HepG2 (cell line): ENCODE results near the gene PALMD. TPM values are rescaled to one million over a fixed set of nuclear protein-coding genes. Genes with fewer than 3 reads are reported as not detected.

ENCODE experiments used
- ATAC-seq: fragments of 200-7000 bp; cut with Tn5 transposase; 3 replicates; pipeline ENCODE4 v1.9.1; 2020; ENCODE audit warnings: mild to moderate bottlenecking, moderate library complexity
- BruUV-seq: library from RNA; stranded (reverse); fragments of 400-500 nt; replicated peaks from 2 replicates; lab custom pipeline; 2021; lab: Mats Ljungman, UMichigan
- CTCF ChIA-PET: fragments of 300-600 bp; formaldehyde crosslinking; extraction: SDS; loops from one replicate; lab custom pipeline; 2021; ENCODE audit warnings: low total read pairs, inconsistent platforms, low intra/inter-chr PET ratio; lab: Yijun Ruan, JAX
- POLR2A ChIA-PET: fragments of 350-600 bp; sonication (Branson Sonifier 250); formaldehyde crosslinking; loops from one replicate; lab custom pipeline; 2020; ENCODE audit warnings: antibody characterized with exemption, inconsistent platforms; lab: Yijun Ruan, JAX
- DNase-seq: peaks from one replicate; pipeline ENCODE4 v3.0.0-alpha.2; 2015; ENCODE audit warnings: low spot score
- FAIRE-seq: peaks from 3 replicates; lab custom pipeline; 2011; peaks lifted over from hg19 to GRCh38; lab: Jason Lieb, UNC
- H2AFZ ChIP-seq: one replicate; pipeline ENCODE4 v1.6.1; 2011; ENCODE audit warnings: low read length, inconsistent platforms
- H3K27ac ChIP-seq: fragments of 300-600 bp; 3 replicates; pipeline ENCODE4 v1.8.0; 2011; ENCODE audit warnings: mixed run types, mild to moderate bottlenecking, mixed read lengths, low read length, inconsistent platforms; ENCODE audit not compliant: insufficient read depth; ENCODE audit errors: extremely low read length
- H3K27me3 ChIP-seq, 2 experiments: fragments of 200-600 bp in 1 of 2; 2 replicates in 1 of 2; 3 replicates in 1 of 2; pipeline versions ENCODE4 v1.6.0 to v1.8.0; 2011; ENCODE audit warnings: low read length in 2 of 2, mild to moderate bottlenecking in 2 of 2, moderate library complexity in 2 of 2, inconsistent platforms in 1 of 2; ENCODE audit not compliant: insufficient read depth in 2 of 2, control insufficient read depth in 1 of 2
- H3K36me3 ChIP-seq, 2 experiments: fragments of 200-600 bp in 1 of 2; replicated peaks in 1 of 2; 2 replicates in 1 of 2; 3 replicates in 1 of 2; pipeline versions ENCODE4 v1.5.1 to v1.8.0; 2011; ENCODE audit warnings: low read length in 2 of 2, inconsistent platforms in 1 of 2; ENCODE audit not compliant: insufficient read depth in 2 of 2, control insufficient read depth in 1 of 2
- H3K4me1 ChIP-seq: 2 replicates; pipeline ENCODE4 v1.5.1; 2012; ENCODE audit warnings: low read length, inconsistent platforms; ENCODE audit not compliant: insufficient read depth
- H3K4me2 ChIP-seq: 2 replicates; pipeline ENCODE4 v1.6.0; 2011; ENCODE audit warnings: low read depth, low read length, inconsistent platforms
- H3K4me3 ChIP-seq, 3 experiments: fragments of 200-600 bp in 1 of 3; sonication (generic), shearing (Covaris generic) in 1 of 3; replicated peaks in 1 of 3; 2 replicates each; pipeline ENCODE4 v1.5.1; 2011 to 2016; ENCODE audit warnings: low read length in 3 of 3, inconsistent platforms in 2 of 3, low read depth in 2 of 3, mild to moderate bottlenecking in 2 of 3, control low read depth in 1 of 3, mixed read lengths in 1 of 3; ENCODE audit not compliant: insufficient read depth in 1 of 3
- H3K79me2 ChIP-seq: one replicate; pipeline ENCODE4 v1.6.1; 2011; ENCODE audit warnings: low read length, inconsistent platforms; ENCODE audit not compliant: insufficient read depth
- H3K9ac ChIP-seq: 2 replicates; pipeline ENCODE4 v1.6.0; 2011; ENCODE audit warnings: mild to moderate bottlenecking, low read depth, low read length, inconsistent platforms; ENCODE audit not compliant: insufficient read depth
- H3K9me3 ChIP-seq: 2 replicates; pipeline ENCODE4 v1.5.1; 2012; ENCODE audit warnings: mild to moderate bottlenecking, low read length
- H4K20me1 ChIP-seq: 2 replicates; pipeline ENCODE4 v1.6.0; 2011; ENCODE audit warnings: inconsistent platforms, mild to moderate bottlenecking, low read length, moderate library complexity; ENCODE audit not compliant: insufficient read depth
- ARNTL ChIP-seq: sonication (generic); formaldehyde crosslinking; IDR thresholded peaks from 2 replicates; pipeline ENCODE4 v1.4.0; 2020; ENCODE audit warnings: mild to moderate bottlenecking, missing genetic modification reagents
- ATF7 ChIP-seq, 2 experiments: fragments of 450-650 bp in 1 of 2; sonication (generic) in 1 of 2; formaldehyde crosslinking in 1 of 2; IDR thresholded peaks; 2 replicates each; pipeline versions ENCODE4 v1.4.0 to v1.6.1; 2016 to 2020; ENCODE audit warnings: antibody characterized with exemption in 1 of 2, mild to moderate bottlenecking in 1 of 2, missing genetic modification reagents in 1 of 2
- CEBPB ChIP-seq: IDR thresholded peaks from 2 replicates; pipeline ENCODE4 v1.6.1; 2011; ENCODE audit warnings: low read depth, low read length, improper control_type of control experiment, borderline replicate concordance
- KLF12 ChIP-seq: sonication (generic); formaldehyde crosslinking; IDR thresholded peaks from 2 replicates; pipeline ENCODE4 v1.4.0; 2020; ENCODE audit warnings: missing genetic modification reagents, borderline replicate concordance
- PITX1 ChIP-seq: sonication (generic); formaldehyde crosslinking; IDR thresholded peaks from 2 replicates; pipeline ENCODE4 v1.5.1; 2020; ENCODE audit warnings: mild to moderate bottlenecking, missing genetic modification reagents
- RBAK ChIP-seq: sonication (generic); formaldehyde crosslinking; IDR thresholded peaks from 2 replicates; pipeline ENCODE4 v1.5.1; 2020; ENCODE audit warnings: mild to moderate bottlenecking, missing genetic modification reagents
- RXRB ChIP-seq: IDR thresholded peaks from 2 replicates; pipeline ENCODE4 v1.6.1; 2016; ENCODE audit warnings: borderline replicate concordance, missing genetic modification reagents, missing compliant biosample characterization
- SMC3 ChIP-seq: IDR thresholded peaks from 2 replicates; pipeline ENCODE4 v1.6.1; 2011; ENCODE audit warnings: low read length, improper control_type of control experiment
- ZNF543 ChIP-seq: sonication (generic); formaldehyde crosslinking; IDR thresholded peaks from 2 replicates; pipeline ENCODE4 v1.4.0; 2020; ENCODE audit warnings: mild to moderate bottlenecking, missing genetic modification reagents
- ZNF780A ChIP-seq: sonication (generic); formaldehyde crosslinking; IDR thresholded peaks from 2 replicates; pipeline ENCODE4 v1.8.0; 2022; ENCODE audit warnings: mild to moderate bottlenecking, missing genetic modification reagents, moderate library complexity
- WGBS: methylation state at CpG from one replicate; pipeline ENCODE4 v1.1.6; 2017; ENCODE audit warnings: low lambda C conversion rate; 5-methylcytosine and 5-hydroxymethylcytosine counted together
- in situ Hi-C: cut with HindIII; loops from 2 replicates; pipeline ENCODE4 v1.10.0; 2017; ENCODE audit warnings: low pct_unique_long_range_greater_than_20kb; ENCODE audit not compliant: extremely low pct_ligation_motif_present
- intact Hi-C: fragments of 100-400 bp; cut with micrococcal nuclease; formaldehyde crosslinking; loops from one replicate; pipeline ENCODE4 v1.10.0; 2022; ENCODE audit not compliant: unreplicated experiment
- polyA plus RNA-seq, 8 experiments: library from polyadenylated mRNA; depleted of rRNA in 3 of 8; stranded (reverse) in 7 of 8; unstranded in 1 of 8; fragments of >200 nt; fragmentation: Illumina TruSeq in 4 of 8; extraction: Trizol in 4 of 8; gene quantifications; 2 replicates each; pipeline versions ENCODE4 v1.2.1 to v1.2.3, GENCODE V29; 2011 to 2016; ENCODE audit warnings: low read depth in 4 of 8, missing spikeins in 1 of 8, mixed read lengths in 1 of 8; ENCODE audit not compliant: insufficient read depth in 1 of 8
- total RNA-seq, 5 experiments: library from RNA; depleted of rRNA; stranded (reverse); fragments of >200 nt; fragmentation: Illumina TruSeq; extraction: Trizol; gene quantifications; 2 replicates each; pipeline ENCODE4 v1.2.3, GENCODE V29; 2016; ENCODE audit warnings: low read depth in 1 of 5
- TF ChIP-seq, protein P1 (sequence below): sonication (generic); formaldehyde crosslinking; IDR thresholded peaks from 2 replicates; pipeline ENCODE4 v1.8.1; 2022; ENCODE audit warnings: mild to moderate bottlenecking, missing genetic modification reagents

PALMD gene
- total and polyA plus RNA-seq, 2 of the 13 experiments (the other 11 are each of a cell fraction or from before 2014, with no cell fraction given), result 5.5 to 31.1 TPM

DNA sequence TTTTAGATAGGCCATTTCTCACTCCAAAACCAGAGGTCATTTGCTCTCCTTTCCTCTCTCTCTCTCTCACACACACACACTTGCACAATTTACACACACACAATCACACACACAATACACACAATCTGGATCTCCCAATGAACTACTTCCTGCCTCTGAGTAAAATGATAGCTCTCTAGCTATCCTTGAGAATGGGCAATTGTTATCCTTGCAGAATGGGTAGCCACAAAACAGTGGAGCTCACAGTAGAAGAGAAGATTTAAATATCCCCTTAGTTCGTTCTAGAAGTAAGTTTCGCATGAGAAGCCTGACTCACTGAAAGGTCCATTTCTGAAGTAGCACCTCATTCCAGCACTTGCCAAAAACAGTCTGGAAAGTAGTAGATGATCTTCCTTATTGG is 17.6 kb downstream of the PALMD start:
- Histone ChIP-seq H3K4me2 (no peak overlapping the region), H4K20me1 (no peaks in the 10 kb centered on the region)
- no peak for ATAC-seq
- POLR2A ChIA-PET, result no interaction called here
- in situ Hi-C loops, result no loop called here
- TF ChIP-seq RXRB (CRISPR knock-in tag) (no peak), PITX1 (CRISPR knock-in tag) (no peak), ARNTL (CRISPR knock-in tag) (no peak), KLF12 (no peak), RBAK (CRISPR knock-in tag) (no peak), ZNF780A (CRISPR knock-in tag) (no peak), SMC3 (no peak)
- TF ChIP-seq, protein P1, sequence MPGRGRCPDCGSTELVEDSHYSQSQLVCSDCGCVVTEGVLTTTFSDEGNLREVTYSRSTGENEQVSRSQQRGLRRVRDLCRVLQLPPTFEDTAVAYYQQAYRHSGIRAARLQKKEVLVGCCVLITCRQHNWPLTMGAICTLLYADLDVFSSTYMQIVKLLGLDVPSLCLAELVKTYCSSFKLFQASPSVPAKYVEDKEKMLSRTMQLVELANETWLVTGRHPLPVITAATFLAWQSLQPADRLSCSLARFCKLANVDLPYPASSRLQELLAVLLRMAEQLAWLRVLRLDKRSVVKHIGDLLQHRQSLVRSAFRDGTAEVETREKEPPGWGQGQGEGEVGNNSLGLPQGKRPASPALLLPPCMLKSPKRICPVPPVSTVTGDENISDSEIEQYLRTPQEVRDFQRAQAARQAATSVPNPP (CRISPR knock-in tag), result no peak
- TF ChIP-seq, all 625 proteins: peak for 0
- intact Hi-C loops, result no loop called here
- no TSS peak for BruUV-seq
- CTCF ChIA-PET, result no interaction called here
- H3K9me3 ChIP-seq, result no peaks in the 10 kb centered on the region
- FAIRE-seq (no peak), DNase-seq (no peak)
- no peak overlapping the region for H2AFZ ChIP-seq
- H3K36me3 ChIP-seq, result peaks cover 10 to 35% of the 10 kb centered on the region in 2 experiments
- H3K27ac ChIP-seq, result no peak overlapping the region
- H3K9ac ChIP-seq, result no peak overlapping the region
- H3K4me3 ChIP-seq, result no peak overlapping the region
- H3K4me1 ChIP-seq, result peaks cover 15% of the 10 kb centered on the region
- H3K27me3 ChIP-seq, result no peaks in the 10 kb centered on the region
- WGBS, result 100% methylated on average over 2 of the region's 2 CpGs
- H3K79me2 ChIP-seq, result no peaks in the 10 kb centered on the region

DNA sequence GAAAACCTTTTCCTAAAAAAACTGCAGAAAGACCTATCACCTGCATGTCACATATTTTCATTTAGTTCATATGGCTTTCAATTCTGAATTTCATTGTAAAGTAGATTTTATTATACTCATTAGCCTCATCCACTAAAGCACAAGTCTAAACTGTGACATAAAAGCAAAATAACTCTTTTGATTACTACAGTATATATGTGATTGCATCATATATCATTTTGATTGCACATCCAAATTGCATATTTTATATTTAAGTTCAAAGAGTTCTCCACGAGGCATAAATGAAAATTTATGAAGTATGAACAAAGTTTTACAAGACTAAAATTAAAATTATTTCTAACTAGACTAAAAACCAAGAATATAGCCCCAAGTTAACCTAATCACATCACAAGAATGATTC is 19.3 kb downstream of the PALMD start:
- TF ChIP-seq CEBPB, result peak; percentile 68; the same call in 1 of the 2 replicates
- TF ChIP-seq ATF7 (IDR thresholded peaks at IDR 0.05), result peak; percentile 25; the same call in 1 of the 2 replicates
- no peak for TF ChIP-seq ATF7 (CRISPR knock-in tag; IDR thresholded peaks at IDR 0.05)
- no peak for TF ChIP-seq ZNF543 (CRISPR knock-in tag)
- TF ChIP-seq, all 625 proteins: peak for 2
- no peaks in the 10 kb centered on the region for H3K9me3 ChIP-seq
- H3K9ac ChIP-seq, result no peak overlapping the region
- in situ Hi-C loops (no loop called here), intact Hi-C loops (no loop called here)
- POLR2A ChIA-PET, result no interaction called here
- 91% methylated on average over 1 of the region's 1 CpG for WGBS
- CTCF ChIA-PET, result no interaction called here
- no peaks in the 10 kb centered on the region for H4K20me1 ChIP-seq
- no peak for FAIRE-seq
- no peaks in the 10 kb centered on the region for H3K79me2 ChIP-seq
- no peak overlapping the region for H3K4me3 ChIP-seq
- no peaks in the 10 kb centered on the region for H3K27me3 ChIP-seq
- no peak for DNase-seq
- no peak overlapping the region for H3K4me2 ChIP-seq
- no peak for ATAC-seq
- H3K4me1 ChIP-seq, result peaks cover 15% of the 10 kb centered on the region
- no peak overlapping the region for H2AFZ ChIP-seq
- BruUV-seq, result no TSS peak
- peaks cover 13 to 52% of the 10 kb centered on the region in 2 experiments for H3K36me3 ChIP-seq
- no peak overlapping the region for H3K27ac ChIP-seq
